Smooth muscle cell (in vitro differentiated cells): ENCODE data around the gene RERE. TPM values are rescaled to one million over a fixed set of nuclear protein-coding genes. Genes with fewer than 3 reads are reported as not detected.
A peak's percentile ranks its signal among the peaks of the same experiment; 100 is the strongest.

Experiments used
- DNase-seq: peaks from one replicate; lab custom pipeline; 2025; ENCODE audit not compliant: unreplicated experiment; lab: John Stamatoyannopoulos, UW
- H2AFZ ChIP-seq: fragments of 200-600 bp; sonication (generic); 2 replicates; pipeline ENCODE4 v1.6.0; 2016; ENCODE audit warnings: antibody characterized with exemption, low read depth, mild to moderate bottlenecking
- H3F3A ChIP-seq: fragments of 200-600 bp; sonication (generic); 2 replicates; pipeline ENCODE4 v1.6.0; 2017; ENCODE audit warnings: antibody characterized with exemption, low read depth
- H3K27ac ChIP-seq: fragments of 200-600 bp; sonication (generic); 2 replicates; pipeline ENCODE4 v1.5.1; 2016; ENCODE audit warnings: low read depth, mild to moderate bottlenecking
- H3K27me3 ChIP-seq: fragments of 200-600 bp; sonication (generic); 2 replicates; pipeline ENCODE4 v1.6.1; 2016; ENCODE audit warnings: low read depth, mild to moderate bottlenecking
- H3K36me3 ChIP-seq: fragments of 200-600 bp; sonication (generic); 2 replicates; pipeline ENCODE4 v1.5.1; 2016; ENCODE audit warnings: low read depth
- H3K4me1 ChIP-seq: fragments of 200-600 bp; sonication (generic); 2 replicates; pipeline ENCODE4 v1.5.1; 2016; ENCODE audit warnings: low read depth
- H3K4me2 ChIP-seq: fragments of 200-600 bp; sonication (generic); 2 replicates; pipeline ENCODE4 v1.6.0; 2016; ENCODE audit warnings: mild to moderate bottlenecking
- H3K4me3 ChIP-seq: fragments of 200-600 bp; sonication (generic); 2 replicates; pipeline ENCODE4 v1.5.1; 2016; ENCODE audit warnings: mild to moderate bottlenecking
- H3K79me2 ChIP-seq: fragments of 200-600 bp; sonication (generic); 2 replicates; pipeline ENCODE4 v1.6.0; 2016; ENCODE audit warnings: low read depth, mild to moderate bottlenecking
- H3K9ac ChIP-seq: fragments of 200-600 bp; sonication (generic); 2 replicates; pipeline ENCODE4 v1.6.0; 2016; ENCODE audit warnings: low read depth
- H3K9me3 ChIP-seq: fragments of 200-600 bp; sonication (generic); replicated peaks from 2 replicates; pipeline ENCODE4 v1.5.1; 2016; ENCODE audit warnings: low read depth
- H4K20me1 ChIP-seq: fragments of 200-600 bp; sonication (generic); 2 replicates; pipeline ENCODE4 v1.6.0; 2016; ENCODE audit warnings: low read depth
- CTCF ChIP-seq: fragments of 200-600 bp; sonication (generic); IDR thresholded peaks from 2 replicates; pipeline ENCODE4 v1.5.1; 2017; ENCODE audit warnings: borderline replicate concordance, mild to moderate bottlenecking, antibody characterized with exemption; ENCODE audit not compliant: insufficient read depth, poor library complexity, severe bottlenecking
- WGBS: methylation state at CpG from one replicate; pipeline ENCODE4 v1.1.7; 2016; ENCODE audit warnings: low lambda C conversion rate; 5-methylcytosine and 5-hydroxymethylcytosine counted together
- polyA plus RNA-seq: library from polyadenylated mRNA; unstranded; fragments of >200 nt; fragmentation: Nextera tagmentation; extraction: Ambion mirVana; gene quantifications from 2 replicates; pipeline ENCODE4 v1.2.1, GENCODE V29; 2016
- total RNA-seq: library from RNA; depleted of rRNA; stranded (reverse); fragments of >200 nt; gene quantifications from 2 replicates; pipeline ENCODE4 v1.2.3, GENCODE V29; 2014

The RERE gene
- total and polyA plus RNA-seq, 2 experiments from 2014 or later, result 45.6 to 59.2 TPM

- Histone ChIP-seq H3K79me2 (peaks cover 100% of the 10 kb centered on the region), H3K27ac (peak overlapping the region; percentile 72)
- no peak for TF ChIP-seq CTCF
Measured at GRCh38 chr1:8687538-8687937, 129.9 kb downstream of the RERE start.

GRCh38 chr1:8687039-8687438 is 130.4 kb downstream of the RERE start:
- DNase-seq, result no peak
- peaks cover 100% of the 10 kb centered on the region for H3K79me2 ChIP-seq
- H3K9ac ChIP-seq, result no peak overlapping the region

More at GRCh38 chr1:8687538-8687937, 129.9 kb downstream of the RERE start:
- 64% methylated on average over 2 of the region's 2 CpGs for WGBS
- Histone ChIP-seq H3F3A (peaks cover 25% of the 10 kb centered on the region), H2AFZ (no peak overlapping the region), H3K4me1 (peaks cover 22% of the 10 kb centered on the region), H4K20me1 (peaks cover 95% of the 10 kb centered on the region), H3K9me3 (no peaks in the 10 kb centered on the region), H3K9ac (no peak overlapping the region), H3K27me3 (no peaks in the 10 kb centered on the region), H3K4me2 (peak overlapping the region; percentile 67), H3K36me3 (no peaks in the 10 kb centered on the region), H3K4me3 (no peak overlapping the region)
- no peak for DNase-seq

GRCh38 chr1:8685463-8685862 is 132.0 kb downstream of the RERE start:
- no peak overlapping the region for H3K9ac ChIP-seq
- no peak for DNase-seq
- H3K27ac ChIP-seq, result no peak overlapping the region
- peaks cover 96% of the 10 kb centered on the region for H4K20me1 ChIP-seq
- peaks cover 20% of the 10 kb centered on the region for H3F3A ChIP-seq
- no peak for TF ChIP-seq CTCF
- no peak overlapping the region for H2AFZ ChIP-seq
- H3K36me3 ChIP-seq, result no peaks in the 10 kb centered on the region
- no peak overlapping the region for H3K4me3 ChIP-seq
- H3K27me3 ChIP-seq, result no peaks in the 10 kb centered on the region
- H3K79me2 ChIP-seq, result peaks cover 100% of the 10 kb centered on the region
- H3K4me2 ChIP-seq, result no peak overlapping the region
- WGBS, result 87% methylated on average over 8 of the region's 8 CpGs
- no peaks in the 10 kb centered on the region for H3K9me3 ChIP-seq
- peaks cover 33% of the 10 kb centered on the region for H3K4me1 ChIP-seq

More at GRCh38 chr1:8687039-8687438, 130.4 kb downstream of the RERE start:
- peak overlapping the region; percentile 72 for H3K27ac ChIP-seq
- peaks cover 95% of the 10 kb centered on the region for H4K20me1 ChIP-seq
- no peaks in the 10 kb centered on the region for H3K36me3 ChIP-seq
- WGBS, result 35% methylated on average over 4 of the region's 4 CpGs
- H3K27me3 ChIP-seq, result no peaks in the 10 kb centered on the region
- no peaks in the 10 kb centered on the region for H3K9me3 ChIP-seq
- peaks cover 25% of the 10 kb centered on the region for H3F3A ChIP-seq
- peak overlapping the region; percentile 67 for H3K4me2 ChIP-seq
- H3K4me3 ChIP-seq, result no peak overlapping the region
- no peak overlapping the region for H2AFZ ChIP-seq
- H3K4me1 ChIP-seq, result peaks cover 22% of the 10 kb centered on the region
- TF ChIP-seq CTCF, result no peak

GRCh38 chr1:8684590-8684989 is 132.8 kb downstream of the RERE start:
- H3K4me1 ChIP-seq, result peaks cover 42% of the 10 kb centered on the region
- no peaks in the 10 kb centered on the region for H3K27me3 ChIP-seq
- DNase-seq, result no peak
- no peaks in the 10 kb centered on the region for H3K36me3 ChIP-seq
- no peak overlapping the region for H2AFZ ChIP-seq
- peaks cover 96% of the 10 kb centered on the region for H4K20me1 ChIP-seq
- peaks cover 20% of the 10 kb centered on the region for H3F3A ChIP-seq
- H3K9ac ChIP-seq, result no peak overlapping the region
- H3K9me3 ChIP-seq, result no peaks in the 10 kb centered on the region
- no peak overlapping the region for H3K4me2 ChIP-seq
- H3K4me3 ChIP-seq, result no peak overlapping the region
- WGBS, result 89% methylated on average over 1 of the region's 1 CpG
- H3K27ac ChIP-seq, result no peak overlapping the region
- no peak for TF ChIP-seq CTCF
- H3K79me2 ChIP-seq, result peaks cover 100% of the 10 kb centered on the region
